Activated CD8-positive, alpha-beta T cell treated with anti-CD3 and anti-CD28 coated beads for 36 hours (primary cell): ENCODE results near the gene NACAD. TPM values are rescaled to one million over a fixed set of nuclear protein-coding genes. Genes with fewer than 3 reads are reported as not detected.

Experiments used
- ATAC-seq: fragments of 200-7000 bp; cut with Tn5 transposase; one replicate; pipeline ENCODE4 v1.10.0; 2021; ENCODE audit warnings: mild to moderate bottlenecking, moderate library complexity
- CTCF ChIA-PET: fragments of 350-600 bp; sonication (Branson Sonifier 250); formaldehyde crosslinking; loops from one replicate; lab custom pipeline; 2021; ENCODE audit warnings: antibody characterized with exemption; lab: Charles Lee
- POLR2A ChIA-PET: fragments of 350-600 bp; sonication (Branson Sonifier 250); formaldehyde crosslinking; loops from one replicate; lab custom pipeline; 2021; ENCODE audit warnings: antibody characterized with exemption; lab: Charles Lee
- DNase-seq: peaks from one replicate; pipeline ENCODE4 v3.0.0-alpha.2; 2020
- H3K27ac Mint-ChIP-seq: one replicate; pipeline ENCODE4 v1.8.0; 2021; ENCODE audit warnings: mild to moderate bottlenecking, mixed read lengths
- H3K27me3 Mint-ChIP-seq: one replicate; pipeline ENCODE4 v1.8.0; 2021; ENCODE audit warnings: mixed read lengths
- H3K36me3 Mint-ChIP-seq: one replicate; pipeline ENCODE4 v1.8.0; 2021; ENCODE audit warnings: low read depth, mixed read lengths
- H3K4me1 Mint-ChIP-seq: one replicate; pipeline ENCODE4 v1.8.0; 2021; ENCODE audit warnings: low read depth, mixed read lengths
- H3K4me3 Mint-ChIP-seq: one replicate; pipeline ENCODE4 v1.8.0; 2021; ENCODE audit warnings: mild to moderate bottlenecking, moderate library complexity, mixed read lengths
- H3K9me3 Mint-ChIP-seq: one replicate; pipeline ENCODE4 v1.8.0; 2021; ENCODE audit warnings: mixed read lengths
- CTCF ChIP-seq: fragments of 200-600 bp; IDR thresholded peaks from one replicate; pipeline ENCODE4 v1.8.0; 2022; ENCODE audit warnings: antibody characterized with exemption, mild to moderate bottlenecking
- intact Hi-C: fragments of 100-400 bp; cut with micrococcal nuclease; formaldehyde crosslinking; loops from one replicate; pipeline ENCODE4 v1.10.0; 2022
- total RNA-seq, 2 experiments: library from RNA; stranded (reverse); gene quantifications; one replicate each; pipeline ENCODE4 v1.2.3, GENCODE V29; 2021

Gene NACAD
- total RNA-seq, 2 experiments from 2014 or later: 0.31 to 0.50 TPM

DNA sequence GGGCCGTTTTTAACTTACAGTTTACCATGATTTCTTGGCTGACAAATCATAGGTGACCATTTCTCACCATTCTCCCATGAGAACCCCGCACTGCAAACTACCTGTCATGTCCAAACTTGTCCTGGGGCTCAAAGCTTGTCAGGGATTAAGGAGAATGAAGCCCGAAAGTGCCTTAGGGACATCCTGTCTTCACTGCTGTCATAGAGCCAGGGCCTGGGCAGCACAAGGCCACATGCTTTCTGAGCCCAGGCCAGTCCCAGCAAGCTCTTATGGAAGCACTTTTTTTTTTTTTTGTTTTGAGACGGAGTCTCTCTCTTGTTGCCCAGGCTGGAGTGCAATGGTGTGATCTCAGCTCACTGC, 54.9 kb downstream of the NACAD start:
- Mint-ChIP-seq H3K4me3 (no peak overlapping the region), H3K9me3 (no peaks in the 10 kb centered on the region), H3K36me3 (peaks cover 42% of the 10 kb centered on the region)

DNA sequence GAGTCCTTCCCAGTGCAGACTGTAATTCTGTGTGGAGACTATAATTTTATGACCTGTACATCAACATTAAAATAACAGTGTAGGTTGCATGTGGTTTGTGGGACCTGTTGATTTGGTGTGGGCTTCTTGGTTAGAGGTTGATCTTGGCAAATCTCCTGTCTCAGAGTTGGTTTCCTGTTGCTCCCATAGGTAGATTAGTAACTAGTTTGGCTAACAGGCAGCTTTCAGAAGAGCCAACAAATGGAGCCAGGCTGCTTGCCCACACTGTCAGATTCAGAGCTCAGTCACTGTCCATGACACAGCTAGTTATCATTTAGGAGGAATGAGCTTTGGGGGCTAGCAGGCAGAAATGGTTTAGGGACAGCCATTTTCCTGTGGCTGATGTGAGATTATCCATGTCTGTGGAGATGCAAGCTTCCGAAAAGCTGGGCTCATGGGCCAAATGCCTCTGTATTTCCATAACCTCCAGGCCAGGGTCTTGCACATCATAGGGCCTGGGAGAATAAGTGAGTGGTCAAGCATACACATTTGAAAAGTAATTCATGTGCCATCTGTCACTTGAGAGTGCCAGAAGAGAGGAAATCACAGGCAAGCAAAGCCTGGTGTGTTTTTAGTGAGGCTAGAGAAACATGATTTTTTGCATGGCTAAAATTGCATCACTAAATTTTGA, 55.4 kb downstream of the NACAD start:
- intact Hi-C loops: no loop called here

More for the DNA sequence above, 54.9 kb downstream of the NACAD start:
- ChIA-PET POLR2A (interaction anchor here (0.6 to 3.4 kb wide), 4 partner anchors 9 to 53 kb away, joined by 3 to 12 read pairs (median 6); no protein-coding TSS in a partner anchor), CTCF (interaction anchor here (0.9 to 1.3 kb wide), 4 partner anchors 32 to 102 kb away, joined by 3 to 4 read pairs (median 3); no protein-coding TSS in a partner anchor)
- no peak for TF ChIP-seq CTCF
- peaks cover 77% of the 10 kb centered on the region for H3K4me1 Mint-ChIP-seq
- H3K27me3 Mint-ChIP-seq: no peaks in the 10 kb centered on the region
- ATAC-seq: no peak
- intact Hi-C loops: no loop called here
- H3K27ac Mint-ChIP-seq: peak overlapping the region; percentile 85
- DNase-seq: no peak

GRCh38 chr7:45032421-45032820, 56.3 kb downstream of the NACAD start:
- no peak for DNase-seq
- TF ChIP-seq CTCF: no peak
- intact Hi-C loops: no loop called here
- no peak for ATAC-seq
- H3K36me3 Mint-ChIP-seq: peaks cover 43% of the 10 kb centered on the region
- peaks cover 78% of the 10 kb centered on the region for H3K4me1 Mint-ChIP-seq
- peak overlapping the region; percentile 85 for H3K27ac Mint-ChIP-seq
- no peaks in the 10 kb centered on the region for H3K9me3 Mint-ChIP-seq
- POLR2A ChIA-PET: interaction anchor here (0.9 to 3.4 kb wide), 3 partner anchors 31 to 147 kb away, joined by 3 to 12 read pairs (median 9); no protein-coding TSS in a partner anchor
- no peaks in the 10 kb centered on the region for H3K27me3 Mint-ChIP-seq
- H3K4me3 Mint-ChIP-seq: no peak overlapping the region
- CTCF ChIA-PET: interaction anchor here (1.0 to 1.9 kb wide), 5 partner anchors 31 to 104 kb away, joined by 3 to 5 read pairs (median 3); partner anchors contain the start of gene MYO1G

More for the DNA sequence above, 55.4 kb downstream of the NACAD start:
- no peak for TF ChIP-seq CTCF
- CTCF ChIA-PET: interaction anchor here (0.9 to 1.3 kb wide), 4 partner anchors 32 to 103 kb away, joined by 3 read pairs; no protein-coding TSS in a partner anchor
- POLR2A ChIA-PET: interaction anchor here (1.1 to 3.4 kb wide), 3 partner anchors 11 to 53 kb away, joined by 4 to 12 read pairs (median 9); no protein-coding TSS in a partner anchor
- Mint-ChIP-seq H3K36me3 (peaks cover 42% of the 10 kb centered on the region), H3K9me3 (no peaks in the 10 kb centered on the region), H3K4me3 (peak overlapping the region; percentile 11), H3K27me3 (no peaks in the 10 kb centered on the region), H3K4me1 (peaks cover 78% of the 10 kb centered on the region), H3K27ac (peak overlapping the region; percentile 85)
- DNase-seq: peak; percentile 51
- peak; percentile 55 for ATAC-seq

- Mint-ChIP-seq H3K27me3 (no peaks in the 10 kb centered on the region), H3K4me3 (no peak overlapping the region), H3K27ac (peak overlapping the region; percentile 85), H3K9me3 (no peaks in the 10 kb centered on the region), H3K4me1 (peaks cover 80% of the 10 kb centered on the region), H3K36me3 (peaks cover 49% of the 10 kb centered on the region)
- DNase-seq: no peak
- ChIA-PET CTCF (interaction anchor here (1.4 to 1.9 kb wide), 3 partner anchors 30 to 104 kb away, joined by 3 to 5 read pairs (median 4); partner anchors contain the start of gene MYO1G), POLR2A (interaction anchor here (0.9 to 3.4 kb wide), 3 partner anchors 31 to 146 kb away, joined by 3 to 12 read pairs (median 9); no protein-coding TSS in a partner anchor)
- no peak for TF ChIP-seq CTCF
- ATAC-seq: no peak
- intact Hi-C loops: no loop called here
Measured at GRCh38 chr7:45031829-45032228, 56.9 kb downstream of the NACAD start.

Other genes starting within 250 kb of the NACAD start
- gene H2AZ2, start 240.9 kb downstream of the NACAD start, total RNA-seq: 100 to 1,000 TPM; 242 to 271 TPM
- 10 to 100 TPM; 20.5 to 21.0 TPM for gene PURB, start 203.4 kb downstream of the NACAD start, total RNA-seq
- gene MYO1G, start 110.0 kb downstream of the NACAD start, total RNA-seq: 100 to 1,000 TPM; 399 to 403 TPM
- gene CCM2, start 88.8 kb downstream of the NACAD start, total RNA-seq: 10 to 100 TPM; 72.3 to 77.5 TPM
- 100 to 1,000 TPM; 197 TPM for gene TBRG4, start 22.7 kb upstream of the NACAD start, total RNA-seq
- not detected for gene RAMP3, start 68.8 kb upstream of the NACAD start, total RNA-seq